Kasumi-1 (cell line): Measurements from ENCODE around the gene MYOM1.
"Not testable (repeated sequence)": the region's sequence is repeated elsewhere in the genome, so short reads cannot be mapped to it uniquely, and the experiment has no call there.

Experiments
- DNase-seq, 2 experiments: peaks; one replicate each; lab custom pipeline; 2025; lab: John Stamatoyannopoulos, UW

Gene MYOM1

DNA sequence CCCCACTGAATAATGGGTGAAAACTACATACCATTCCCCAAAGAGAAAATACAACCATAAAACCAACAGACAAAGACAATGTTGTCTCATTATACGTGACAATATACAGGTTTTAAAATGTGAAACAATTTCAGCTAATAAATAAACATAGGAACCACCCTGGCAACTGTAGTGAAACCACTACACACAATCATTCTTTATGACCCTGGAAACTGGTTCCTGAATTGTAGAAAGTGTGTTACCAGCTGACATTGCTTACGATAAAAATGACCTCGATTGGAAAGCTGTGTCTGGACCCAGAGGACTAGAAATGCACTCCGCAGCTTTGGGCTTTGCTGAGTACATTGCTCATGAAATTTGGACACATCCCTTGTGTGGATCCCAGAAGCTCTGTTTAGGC is 132.9 kb downstream of the MYOM1 start:
- no peak for DNase-seq

- DNase-seq: no peak
These were observed 134.2 kb downstream of the MYOM1 start for GRCh38 chr18:3085612-3086011.

DNA sequence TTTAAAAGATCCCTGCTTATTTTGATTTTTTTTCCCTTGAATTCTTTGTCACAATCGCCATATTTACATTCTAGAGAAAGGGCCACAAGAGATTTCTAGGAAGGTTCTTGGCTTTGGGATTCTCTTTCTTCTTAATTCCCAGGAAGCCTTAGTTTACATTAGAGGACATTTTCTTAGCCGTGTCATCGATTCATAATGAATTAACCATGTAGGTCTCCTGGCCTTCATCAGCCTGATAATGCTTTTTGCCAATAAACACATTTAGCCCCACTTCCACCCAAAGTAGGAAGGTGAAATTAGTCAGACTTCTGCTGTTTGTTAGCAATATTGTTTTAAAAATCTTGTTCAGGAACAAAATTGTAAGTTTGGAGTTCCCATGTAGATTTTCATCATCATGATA is 135.6 kb downstream of the MYOM1 start:
- DNase-seq: no peak

DNA sequence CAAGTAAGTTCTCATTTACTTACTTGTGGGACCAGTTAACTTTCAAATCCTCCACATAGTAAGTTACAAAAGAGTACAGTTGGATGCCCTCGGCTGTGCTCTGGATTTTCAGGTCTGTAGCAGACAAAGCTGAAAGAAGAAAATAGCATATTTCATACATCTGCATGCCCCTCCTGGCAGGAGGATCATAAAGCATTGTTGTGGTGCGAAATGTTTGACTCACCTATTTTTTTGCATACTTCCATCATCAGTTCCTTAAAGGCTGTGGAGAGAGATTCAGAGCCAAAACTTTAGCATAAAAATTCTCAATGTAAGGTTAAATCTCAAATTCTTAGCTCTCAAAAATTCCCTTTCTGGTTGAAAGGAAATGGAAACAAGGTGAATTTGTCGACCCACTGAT is 136.0 kb downstream of the MYOM1 start:
- no peak for DNase-seq

- no peak for DNase-seq
These were observed 138.2 kb downstream of the MYOM1 start for GRCh38 chr18:3081584-3081991.

DNA sequence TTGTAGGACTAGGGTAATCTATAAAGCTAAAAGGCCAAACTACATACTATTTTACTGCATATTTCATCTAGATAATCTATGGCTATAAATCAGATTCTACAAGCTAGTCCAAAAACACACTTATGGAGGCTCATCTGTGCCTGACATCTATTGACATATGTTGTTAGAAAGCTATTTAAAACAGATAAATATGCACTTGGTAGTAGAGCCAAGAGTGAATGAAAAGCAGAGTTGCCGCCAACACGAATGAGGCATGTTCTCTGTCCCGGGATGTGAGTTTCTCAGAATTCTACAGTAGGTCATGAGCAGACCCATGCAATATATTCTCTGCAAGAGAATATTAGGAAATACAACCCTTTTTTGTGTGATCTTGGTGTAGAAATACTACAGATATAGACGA is 140.1 kb downstream of the MYOM1 start:
- no peak for DNase-seq

DNA sequence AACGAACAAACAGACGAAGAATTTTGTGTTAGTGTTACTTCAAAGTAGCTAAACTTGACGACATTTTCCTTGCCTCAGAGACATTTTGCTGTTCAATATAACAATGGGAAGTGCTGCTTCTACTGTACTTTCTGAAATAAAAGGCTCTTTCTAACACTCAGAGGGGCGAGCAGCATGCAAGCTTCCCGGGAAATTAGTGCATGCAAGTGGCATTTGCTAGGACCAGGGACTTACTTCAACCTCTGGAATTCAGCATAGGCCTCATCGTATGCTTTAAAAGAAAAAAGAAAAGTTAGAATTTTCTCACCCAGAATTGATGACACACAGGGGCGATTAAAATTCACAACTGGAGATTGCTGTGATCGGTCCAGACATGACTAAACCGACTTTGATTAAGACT is 144.3 kb downstream of the MYOM1 start:
- DNase-seq: no peak

GRCh38 chr18:3074087-3074486 is 145.7 kb downstream of the MYOM1 start:
- no peak for DNase-seq

GRCh38 chr18:3073353-3073752 is 146.4 kb downstream of the MYOM1 start:
- DNase-seq: not testable (repeated sequence)

GRCh38 chr18:3071676-3072075 is 148.1 kb downstream of the MYOM1 start:
- DNase-seq: no peak

- DNase-seq: no peak
These were observed 149.9 kb downstream of the MYOM1 start for GRCh38 chr18:3069671-3070433.

DNA sequence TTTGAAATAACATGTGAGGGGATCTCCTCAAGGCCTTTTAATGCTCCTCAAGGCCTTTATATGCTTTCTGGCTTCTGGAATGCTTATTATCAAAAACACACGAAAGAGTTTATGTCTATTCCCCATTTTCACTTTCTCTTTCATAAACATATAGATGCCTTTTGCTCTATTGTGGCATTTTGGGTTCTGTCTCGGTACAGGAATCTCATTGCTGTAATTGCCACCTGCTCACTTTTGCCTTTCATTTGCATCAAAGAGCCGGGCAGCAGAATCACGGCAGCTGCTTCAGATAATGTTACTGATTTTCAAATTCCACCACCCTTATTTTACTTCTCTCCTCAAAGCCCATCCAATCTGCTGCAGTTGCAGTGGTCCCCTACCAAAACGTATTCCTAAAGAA is 152.0 kb downstream of the MYOM1 start:
- DNase-seq: no peak

DNA sequence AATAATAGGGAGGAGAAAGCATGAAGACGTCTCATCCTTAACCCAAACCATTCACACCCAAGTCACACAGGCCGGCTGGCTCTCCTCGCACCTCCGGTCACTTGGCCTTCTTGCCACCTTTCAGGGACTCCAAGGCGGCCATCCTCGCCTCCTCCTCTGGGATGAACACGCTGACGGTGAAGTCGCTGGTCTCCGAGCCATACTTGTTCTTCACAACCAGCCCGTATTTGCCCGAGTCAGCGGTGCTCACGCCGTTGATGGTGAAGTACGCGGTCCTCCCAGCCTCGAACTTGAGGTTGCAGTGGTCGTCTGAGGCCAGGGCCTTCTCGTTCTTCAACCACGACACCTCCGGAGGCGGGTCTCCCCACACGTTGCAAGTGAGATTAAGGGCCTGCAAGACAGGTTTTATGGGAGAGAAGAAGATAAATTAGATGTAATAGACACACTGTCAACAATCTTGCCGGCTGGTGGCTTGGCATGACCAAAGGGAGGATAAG is 152.6 kb downstream of the MYOM1 start:
- no peak for DNase-seq

- DNase-seq: no peak
These were observed 153.2 kb downstream of the MYOM1 start for GRCh38 chr18:3066341-3067110.

DNA sequence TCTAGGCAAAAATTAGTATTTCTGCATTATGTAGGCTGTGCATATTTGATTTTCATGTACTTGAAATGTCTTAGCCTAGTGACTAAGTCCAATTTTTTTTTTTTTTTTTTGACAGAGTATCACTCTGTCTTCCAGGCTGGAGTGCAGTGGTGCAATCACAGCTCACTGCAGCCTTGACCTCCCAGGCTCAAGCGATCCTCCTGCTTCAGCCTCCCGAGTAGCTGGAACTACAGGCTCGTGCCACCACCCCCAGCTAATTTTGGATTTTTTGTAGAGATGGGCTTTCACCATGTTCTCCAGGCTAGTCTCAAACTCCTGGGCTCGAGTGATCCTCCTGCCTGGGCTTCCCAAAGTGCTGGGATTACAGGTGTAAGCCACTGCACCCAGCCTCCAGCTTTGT is 156.0 kb downstream of the MYOM1 start:
- not testable (repeated sequence) for DNase-seq

DNA sequence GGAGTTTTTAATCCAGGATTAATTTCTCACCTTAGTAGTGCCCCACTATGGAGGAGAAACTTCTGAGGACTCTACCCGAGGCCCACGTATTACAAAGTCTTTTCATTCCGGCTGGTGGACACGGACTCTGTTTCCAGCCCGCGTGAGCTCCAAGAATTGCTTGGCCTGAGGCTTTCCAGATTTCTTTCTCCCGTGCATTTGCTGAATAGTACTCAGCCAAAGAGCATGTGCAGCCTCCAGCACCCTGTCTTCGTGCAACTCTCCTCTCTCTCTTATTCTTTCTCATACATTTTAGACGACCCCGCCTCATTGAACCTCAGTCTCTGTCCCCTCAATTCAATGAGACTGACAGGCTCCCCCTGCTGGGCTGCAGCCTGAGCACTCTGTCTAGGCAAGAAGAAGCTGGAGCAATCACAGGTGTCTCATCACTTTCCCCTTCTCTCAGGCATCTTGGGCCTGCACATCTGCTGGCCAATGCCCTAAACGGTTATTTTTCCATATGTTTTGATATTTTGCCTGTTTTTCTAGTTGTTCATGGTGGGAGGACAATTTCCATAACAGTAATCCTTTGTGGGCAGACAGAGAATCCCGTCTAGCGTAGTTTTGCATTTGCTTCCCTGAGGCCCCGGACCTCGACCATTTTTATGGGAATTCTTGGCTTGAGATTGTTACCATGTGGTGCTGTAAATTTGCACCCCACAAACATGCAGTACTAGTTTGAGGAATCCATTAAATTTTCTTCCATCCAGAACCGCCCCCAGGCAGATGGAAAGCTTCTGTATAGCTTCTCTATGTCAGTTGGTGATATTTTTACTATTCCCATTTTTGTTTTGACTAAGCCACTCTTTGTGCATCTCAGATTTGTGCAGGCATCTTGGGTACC is 156.7 kb downstream of the MYOM1 start:
- DNase-seq: peak; percentile 53 to 59

GRCh38 chr18:3061581-3062312 is 158.0 kb downstream of the MYOM1 start:
- peak; percentile 28 to 31 for DNase-seq

DNA sequence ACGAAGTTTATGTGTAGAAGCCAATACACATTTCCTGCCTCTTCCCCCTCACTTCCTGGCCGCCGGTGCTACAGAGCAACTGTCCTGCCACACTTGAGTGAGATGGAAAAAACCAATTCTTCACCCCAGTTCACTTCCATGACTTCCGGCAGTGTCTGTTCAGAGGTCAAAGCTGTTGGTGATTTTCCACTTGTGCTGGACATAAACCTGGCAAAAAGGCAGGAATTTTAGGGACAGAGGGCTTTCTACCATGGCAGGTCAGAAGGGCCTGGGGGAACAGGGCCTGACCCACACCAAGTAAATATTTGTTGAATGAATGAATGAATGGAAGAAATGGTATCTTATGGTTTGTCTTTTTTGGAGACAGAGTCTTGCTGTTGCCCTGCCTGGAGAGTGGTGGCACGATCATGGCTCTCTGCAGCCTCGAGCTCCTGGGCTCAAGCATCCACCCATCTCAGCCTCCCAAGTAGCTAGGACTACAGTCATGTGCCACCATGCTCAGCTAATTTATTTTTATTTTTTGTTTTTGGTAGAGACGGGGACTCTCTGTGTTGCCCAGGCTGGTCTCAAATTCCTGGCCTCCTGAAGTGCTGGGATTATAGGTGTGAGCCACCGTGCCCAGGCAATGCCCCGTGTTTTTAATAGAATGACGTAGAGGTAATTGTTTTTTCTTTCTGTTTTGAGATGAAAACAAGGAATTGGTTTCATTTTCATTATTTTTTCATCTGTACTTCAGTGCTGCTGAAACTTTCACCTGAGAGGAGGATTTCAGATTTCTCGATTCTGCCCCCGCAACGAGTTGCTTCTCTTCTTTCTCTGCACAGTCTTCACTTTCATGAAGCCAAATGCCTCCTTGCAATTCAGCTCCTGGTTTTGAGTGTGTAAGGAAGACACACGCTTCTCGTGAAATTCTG is 158.8 kb downstream of the MYOM1 start:
- DNase-seq: peak; percentile 73 to 84

DNA sequence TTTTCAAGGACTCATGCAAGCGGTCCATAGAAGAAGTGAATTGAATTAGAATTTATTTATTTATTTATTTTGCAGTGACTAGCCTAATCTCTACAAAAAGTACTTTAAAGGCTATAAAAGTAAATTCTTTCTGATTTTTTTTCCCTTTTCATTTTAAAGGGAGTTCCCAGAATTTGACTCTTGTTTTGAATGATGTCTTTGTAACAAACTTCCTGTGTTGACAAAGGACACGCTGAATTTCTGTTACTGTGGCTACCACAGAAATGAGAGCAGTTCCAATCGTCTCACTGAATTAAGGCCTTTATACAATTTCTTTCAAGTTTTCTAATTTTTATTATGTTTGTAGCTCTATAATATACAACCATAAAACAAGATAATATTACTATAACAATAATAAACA is 160.5 kb downstream of the MYOM1 start:
- DNase-seq: no peak
